HUDEP-2 (cell line): Measurements from ENCODE around the gene KIF4A.
A peak's percentile ranks its signal among the peaks of the same experiment; 100 is the strongest.

Experiments
- DNase-seq, 76 experiments: peaks; one replicate each; lab custom pipeline; 2025; ENCODE audit not compliant: unreplicated experiment in 76 of 76; lab: John Stamatoyannopoulos, UW

KIF4A gene

DNA sequence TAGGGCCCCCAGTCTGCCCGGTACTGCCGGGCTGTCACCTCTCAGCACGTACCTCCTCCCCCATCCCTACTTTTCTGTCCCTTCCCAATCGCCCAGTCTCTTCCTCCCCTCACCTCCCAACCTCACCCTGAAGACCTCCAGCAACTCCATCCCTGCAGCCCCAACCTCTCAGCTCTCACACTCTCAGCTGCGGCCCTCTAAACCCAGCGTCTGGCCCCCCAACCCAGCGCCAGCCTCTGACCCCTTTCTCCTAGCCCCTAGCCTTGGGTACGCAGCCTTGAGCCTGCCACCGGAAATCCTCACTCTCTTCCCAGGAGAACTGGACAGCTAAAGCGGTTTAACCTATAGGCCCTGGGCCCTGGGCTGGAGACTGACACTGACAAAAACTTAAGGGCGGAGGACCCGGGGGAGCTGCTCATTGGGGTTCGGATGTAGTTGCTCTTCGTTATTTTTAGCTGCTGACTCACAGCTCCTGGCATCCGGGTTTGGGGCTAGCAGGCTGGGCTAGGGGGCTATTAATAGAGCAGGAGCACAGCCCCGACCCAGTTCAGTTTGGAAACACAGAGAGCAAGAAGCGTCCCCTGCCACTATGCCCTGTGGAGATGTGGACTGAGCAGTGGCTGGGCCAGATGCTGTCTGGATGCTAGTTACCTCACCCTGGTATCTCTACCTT is 145.1 kb downstream of the KIF4A start:
- DNase-seq, result no peak

DNA sequence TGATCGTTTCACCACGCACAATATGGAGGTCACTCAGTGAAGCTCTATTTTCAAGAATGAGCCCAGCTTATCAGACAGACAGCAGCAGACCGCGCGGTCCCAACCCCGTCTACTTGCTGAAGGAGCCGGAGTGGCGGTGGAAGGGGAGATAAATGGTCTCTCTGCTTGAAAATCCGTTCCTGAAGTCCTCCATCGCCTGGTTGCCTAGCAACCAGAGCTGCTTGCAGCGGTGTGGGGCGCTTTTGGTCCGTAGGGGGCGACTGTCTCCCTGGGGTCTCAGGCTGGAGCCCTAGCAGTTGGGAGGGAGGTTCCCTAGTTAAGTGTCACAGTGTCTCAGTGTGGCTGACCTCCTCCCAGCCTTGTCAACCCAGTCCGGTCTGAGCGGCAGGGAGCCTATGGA is 146.4 kb downstream of the KIF4A start:
- no peak for DNase-seq

DNA sequence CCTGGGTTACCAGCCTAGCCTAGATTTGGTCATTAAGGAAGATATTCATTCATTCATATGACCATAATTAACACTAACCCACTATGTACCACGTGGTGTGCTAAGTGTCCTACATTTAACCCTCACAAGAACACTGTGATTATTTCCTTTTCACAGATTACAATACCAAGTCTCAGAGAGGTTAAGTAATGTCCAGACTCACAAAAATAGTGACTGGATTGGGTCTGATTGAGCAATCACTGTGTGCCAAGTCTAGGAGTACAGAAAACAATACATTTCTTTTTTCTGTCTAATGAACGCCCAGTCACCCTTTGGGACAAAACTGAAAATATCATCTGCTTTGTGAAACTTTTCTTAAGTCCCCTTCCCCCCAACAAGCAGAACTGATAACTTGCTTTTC is 147.1 kb downstream of the KIF4A start:
- no peak for DNase-seq

DNA sequence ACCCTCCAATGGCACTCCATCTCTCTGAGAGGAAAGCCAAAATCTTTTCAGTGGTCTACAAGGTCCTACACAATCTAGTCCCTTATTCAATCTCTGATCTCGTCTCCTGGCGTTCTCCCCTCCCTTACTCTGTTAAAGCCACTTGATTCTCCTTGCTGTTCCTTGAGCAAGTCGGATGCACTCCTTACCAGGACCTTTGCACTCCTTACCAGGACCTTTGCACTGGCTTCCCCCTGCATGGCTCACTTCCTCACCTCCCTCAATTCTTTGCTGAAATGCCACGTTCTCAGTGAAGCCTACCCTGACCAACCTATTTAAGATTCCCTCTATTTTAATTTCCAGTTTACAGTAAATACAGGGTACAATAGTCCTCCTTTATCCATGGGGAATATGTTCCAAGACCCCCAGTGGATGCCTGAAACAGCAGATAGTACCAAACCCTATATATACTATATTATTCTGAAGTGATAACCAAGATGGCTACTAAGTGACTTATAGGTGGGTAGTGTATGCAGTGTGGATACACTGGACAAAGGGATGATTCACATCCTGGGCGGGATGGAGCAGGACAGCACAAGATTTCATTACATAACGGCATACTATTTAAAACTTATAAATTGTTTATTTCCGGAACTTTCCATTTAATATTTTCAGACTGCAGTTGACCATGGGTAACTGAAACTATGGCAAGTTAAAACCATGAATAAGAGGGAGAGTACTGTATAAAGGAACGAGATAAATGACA is 148.2 kb downstream of the KIF4A start:
- no peak for DNase-seq

DNA sequence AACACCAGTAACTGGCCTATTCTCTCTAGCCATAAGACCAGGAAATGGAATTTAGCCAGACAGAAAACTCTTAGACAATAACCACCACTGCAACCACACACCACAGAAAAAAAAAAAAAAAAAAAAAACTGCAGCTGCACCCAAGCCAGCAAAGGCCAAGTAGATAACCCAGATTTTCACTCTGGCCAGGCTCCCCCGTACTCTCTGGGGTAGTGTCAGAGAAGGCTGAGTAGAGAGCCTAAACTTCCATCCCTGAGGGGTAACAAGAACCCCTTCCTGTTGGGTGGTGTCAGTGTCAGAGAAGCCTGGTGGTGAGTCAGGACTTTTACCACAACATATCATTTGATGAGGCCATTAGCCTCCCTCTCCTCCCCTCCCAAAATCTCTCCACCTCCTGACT is 149.1 kb downstream of the KIF4A start:
- DNase-seq, result no peak

DNA sequence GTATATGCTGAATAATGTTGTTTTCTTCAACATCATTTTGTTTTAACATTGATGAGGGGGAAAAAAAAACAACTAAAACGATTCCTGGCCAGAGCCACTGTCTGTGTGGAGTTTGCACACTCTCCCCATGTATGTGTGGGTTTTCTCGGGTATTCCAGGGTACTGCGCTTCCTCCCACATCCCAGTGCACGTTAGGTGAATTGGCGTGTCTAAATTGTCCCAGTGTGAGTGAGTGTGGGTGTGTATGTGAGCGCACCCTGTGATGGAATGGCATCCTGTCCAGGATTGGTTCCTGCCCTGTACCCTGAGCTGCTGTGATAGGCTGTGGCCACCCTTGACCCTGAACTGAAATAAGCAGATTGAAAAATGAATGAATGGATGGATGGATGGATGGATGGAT is 152.3 kb downstream of the KIF4A start:
- no peak for DNase-seq

DNA sequence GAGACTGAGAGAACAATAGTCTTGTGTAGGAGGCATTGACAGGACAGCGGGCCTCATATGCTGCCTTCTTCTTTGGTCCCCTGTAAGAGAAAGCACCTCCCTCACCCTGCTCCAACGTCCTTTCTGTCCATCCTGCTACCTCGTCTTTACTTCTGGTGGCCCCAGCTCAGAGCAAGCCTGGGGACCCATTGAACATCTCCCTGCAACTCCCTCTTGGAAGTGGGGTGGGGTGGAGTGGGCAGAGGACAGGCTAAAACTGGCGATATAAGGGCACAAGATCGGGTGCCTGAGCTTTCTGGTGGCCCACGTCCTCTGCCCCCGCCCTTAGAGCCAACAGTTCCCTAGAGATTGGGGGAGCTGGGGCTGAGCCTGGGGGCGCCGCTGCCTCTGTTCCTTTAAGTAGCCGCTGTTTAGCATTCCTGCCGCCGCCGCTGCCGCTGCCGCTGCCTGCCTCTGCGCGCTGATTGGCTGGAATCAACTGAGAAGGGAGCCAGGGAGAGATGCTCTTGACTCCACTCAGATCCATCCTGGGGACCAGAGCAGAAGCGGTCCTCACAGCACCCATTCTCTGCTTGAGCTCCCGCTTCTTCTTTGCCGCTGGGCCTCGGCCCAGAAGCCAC is 154.5 kb downstream of the KIF4A start, which contains the start of gene DLG3:
Gene DLG3, plus strand, starts transcription at position 510 of the 620 bp plus-strand sequence. CDS start 367 bp downstream, outside the sequence.
- no peak for DNase-seq

DNA sequence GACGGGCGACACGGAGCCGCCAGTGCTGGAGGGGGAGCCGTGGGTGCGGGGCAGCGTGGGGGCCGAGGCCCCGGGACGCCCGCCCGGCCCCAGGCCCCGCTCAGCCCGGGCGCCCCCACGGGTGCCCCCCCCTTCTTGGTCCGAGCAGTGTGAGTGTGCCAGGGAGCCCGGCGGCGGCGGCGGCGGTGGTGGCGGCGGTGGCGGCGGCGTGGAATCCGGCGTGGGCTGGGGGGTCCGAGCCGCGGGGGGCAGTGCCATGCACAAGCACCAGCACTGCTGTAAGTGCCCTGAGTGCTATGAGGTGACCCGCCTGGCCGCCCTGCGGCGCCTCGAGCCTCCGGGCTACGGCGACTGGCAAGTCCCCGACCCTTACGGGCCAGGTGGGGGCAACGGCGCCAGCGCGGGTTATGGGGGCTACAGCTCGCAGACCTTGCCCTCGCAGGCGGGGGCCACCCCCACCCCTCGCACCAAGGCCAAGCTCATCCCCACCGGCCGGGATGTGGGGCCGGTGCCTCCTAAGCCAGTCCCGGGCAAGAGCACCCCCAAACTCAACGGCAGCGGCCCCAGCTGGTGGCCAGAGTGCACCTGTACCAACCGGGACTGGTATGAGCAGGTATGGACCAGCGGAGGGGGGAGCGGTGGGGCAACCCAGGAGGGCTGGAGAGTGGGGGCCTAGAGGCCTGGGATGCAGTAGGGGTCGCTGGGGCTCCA is 155.2 kb downstream of the KIF4A start:
- no peak for DNase-seq

DNA sequence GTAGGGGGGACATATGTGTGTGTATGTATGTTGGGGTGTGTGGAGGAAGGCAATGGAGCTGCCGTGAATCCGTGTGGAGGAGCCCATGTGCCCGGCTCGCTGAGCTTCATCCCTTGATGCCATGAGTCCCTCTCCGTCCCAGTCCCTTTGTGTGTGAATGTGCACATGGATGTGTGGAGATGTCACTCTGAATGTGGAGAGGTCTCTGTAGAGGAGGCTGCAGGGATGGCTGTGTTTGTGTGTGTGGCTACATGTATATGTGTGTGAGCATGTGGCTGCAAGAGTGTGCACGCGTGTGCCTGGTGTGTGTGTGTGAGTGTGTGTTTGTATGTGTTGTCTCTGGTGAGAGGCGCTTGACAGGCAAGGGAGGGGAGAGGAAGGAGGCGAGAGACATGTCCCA is 156.0 kb downstream of the KIF4A start:
- DNase-seq, result no peak

DNA sequence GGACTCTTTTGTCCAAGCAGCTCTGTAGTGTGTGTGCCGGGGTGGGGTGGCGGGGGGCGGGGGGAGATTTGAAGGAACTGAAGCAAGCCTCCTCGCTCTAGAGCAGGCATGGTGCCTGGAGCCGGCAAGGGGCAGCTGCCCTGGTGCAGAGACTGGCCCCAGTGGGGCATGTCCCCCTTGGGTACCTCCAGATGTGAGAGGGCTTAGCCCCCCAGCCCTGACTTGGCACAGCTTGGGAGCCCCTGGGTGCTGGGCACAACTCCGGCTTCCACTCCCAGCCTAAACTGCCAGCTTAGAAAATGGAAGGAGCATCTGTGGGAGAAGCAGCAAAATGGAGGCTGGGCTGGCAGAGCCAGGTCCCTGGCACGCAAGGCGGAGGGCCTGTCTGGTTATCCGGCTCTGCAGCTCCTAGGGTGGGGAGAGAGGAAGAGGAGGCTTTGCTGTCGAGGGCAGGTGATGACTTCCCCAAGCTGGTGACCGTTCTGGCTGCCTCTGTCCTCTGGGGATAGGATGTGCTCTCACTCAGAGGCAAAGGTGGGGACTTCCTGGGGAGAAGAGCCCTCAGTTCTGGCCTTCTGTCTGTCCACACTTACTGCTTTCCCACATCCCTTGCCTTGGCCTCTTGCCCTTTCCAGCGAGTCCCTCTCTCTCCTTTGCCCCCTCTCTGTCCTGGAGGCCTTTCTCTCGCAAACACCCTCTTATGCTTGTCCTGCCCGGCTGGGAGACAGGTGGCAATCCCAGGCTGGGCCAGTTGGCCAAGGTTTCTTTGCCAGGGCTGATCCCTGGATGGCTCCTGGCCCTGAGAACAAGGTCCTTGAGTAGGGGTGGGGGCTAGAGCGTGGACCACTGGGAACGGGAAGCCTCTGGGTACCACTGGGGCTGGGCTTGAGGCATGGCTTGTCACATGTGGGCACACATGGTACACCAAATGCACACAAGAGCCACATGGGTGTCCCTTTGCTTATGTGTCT is 156.8 kb downstream of the KIF4A start:
- no peak for DNase-seq

DNA sequence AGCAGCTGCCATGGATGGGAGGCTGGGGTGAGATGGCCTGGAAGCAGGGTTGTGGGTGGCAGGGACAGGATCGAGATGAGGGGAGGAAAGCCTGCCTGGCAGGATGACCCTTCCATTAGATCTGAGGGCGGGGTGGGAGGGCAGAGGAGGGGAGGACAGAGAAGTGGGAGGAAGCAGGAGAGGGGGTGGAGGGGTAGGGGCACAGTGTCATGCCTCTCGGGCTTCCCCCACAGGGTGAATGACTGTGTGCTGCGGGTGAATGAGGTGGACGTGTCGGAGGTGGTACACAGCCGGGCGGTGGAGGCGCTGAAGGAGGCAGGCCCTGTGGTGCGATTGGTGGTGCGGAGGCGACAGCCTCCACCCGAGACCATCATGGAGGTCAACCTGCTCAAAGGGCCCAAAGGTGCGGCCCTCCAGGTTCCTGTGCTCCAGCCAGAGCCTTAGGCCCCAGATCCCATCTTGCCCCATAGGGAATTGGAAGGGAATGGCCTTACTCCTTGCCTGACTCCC is 159.6 kb downstream of the KIF4A start:
- no peak for DNase-seq

DNA sequence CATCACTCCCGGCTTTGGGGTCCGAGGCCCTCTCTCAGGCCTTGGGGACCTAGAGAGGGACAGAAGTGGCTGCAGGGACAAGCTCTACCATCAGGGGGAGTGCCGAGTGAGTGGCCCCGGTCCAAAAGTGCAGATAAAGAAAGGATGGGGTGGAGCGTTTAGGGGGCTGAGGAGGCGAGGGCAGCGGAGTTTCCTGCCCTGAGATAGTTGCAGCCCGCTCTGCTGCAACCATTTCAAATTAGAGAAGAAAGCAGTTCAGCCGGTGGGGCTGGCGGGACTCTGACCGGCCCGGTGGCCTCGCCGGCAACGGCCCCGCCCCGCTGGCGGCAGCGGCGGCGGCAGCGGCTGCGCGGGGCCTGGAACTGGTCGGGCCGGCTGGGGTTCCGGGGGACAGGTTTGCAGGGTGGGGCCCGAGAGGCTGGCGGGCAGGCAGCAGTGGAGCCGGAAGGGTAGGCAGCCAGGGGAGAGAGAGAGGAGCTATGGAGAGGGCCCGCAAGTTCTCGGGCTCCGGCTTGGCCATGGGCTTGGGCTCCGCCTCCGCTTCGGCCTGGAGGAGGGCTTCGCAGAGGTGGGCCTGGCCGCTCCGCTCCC is 162.3 kb downstream of the KIF4A start:
- peak in 54 of 76 experiments; percentile 0 to 58 (median 18) for DNase-seq

DNA sequence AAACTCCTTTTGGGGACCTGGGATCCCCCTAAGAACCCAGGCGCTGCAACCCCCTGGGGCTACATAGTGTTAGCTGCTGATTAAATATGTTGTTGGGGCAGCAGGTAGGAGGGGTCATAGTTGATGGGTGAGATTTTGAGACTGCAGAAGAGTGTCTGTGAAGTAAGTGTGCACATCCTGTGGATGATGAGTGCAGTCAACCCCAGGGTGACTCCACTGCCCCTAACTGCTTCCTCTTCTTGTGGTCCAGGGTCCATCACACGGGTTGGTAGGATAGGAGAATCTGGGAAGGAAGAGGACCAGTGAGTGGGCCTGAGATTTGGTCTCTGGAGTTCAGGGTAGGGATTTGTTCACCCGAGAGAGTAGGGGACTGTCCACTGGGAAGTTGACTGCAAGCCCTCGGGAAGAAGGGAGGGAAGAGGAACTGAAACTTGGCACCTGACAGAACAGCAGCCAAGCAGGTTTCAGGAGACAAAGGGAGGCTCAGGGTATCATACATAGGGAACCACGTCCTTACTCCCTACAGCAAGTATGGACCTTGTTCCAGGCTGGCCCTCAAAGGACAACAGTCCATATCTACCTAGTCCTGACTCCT is 163.2 kb downstream of the KIF4A start:
- no peak for DNase-seq

DNA sequence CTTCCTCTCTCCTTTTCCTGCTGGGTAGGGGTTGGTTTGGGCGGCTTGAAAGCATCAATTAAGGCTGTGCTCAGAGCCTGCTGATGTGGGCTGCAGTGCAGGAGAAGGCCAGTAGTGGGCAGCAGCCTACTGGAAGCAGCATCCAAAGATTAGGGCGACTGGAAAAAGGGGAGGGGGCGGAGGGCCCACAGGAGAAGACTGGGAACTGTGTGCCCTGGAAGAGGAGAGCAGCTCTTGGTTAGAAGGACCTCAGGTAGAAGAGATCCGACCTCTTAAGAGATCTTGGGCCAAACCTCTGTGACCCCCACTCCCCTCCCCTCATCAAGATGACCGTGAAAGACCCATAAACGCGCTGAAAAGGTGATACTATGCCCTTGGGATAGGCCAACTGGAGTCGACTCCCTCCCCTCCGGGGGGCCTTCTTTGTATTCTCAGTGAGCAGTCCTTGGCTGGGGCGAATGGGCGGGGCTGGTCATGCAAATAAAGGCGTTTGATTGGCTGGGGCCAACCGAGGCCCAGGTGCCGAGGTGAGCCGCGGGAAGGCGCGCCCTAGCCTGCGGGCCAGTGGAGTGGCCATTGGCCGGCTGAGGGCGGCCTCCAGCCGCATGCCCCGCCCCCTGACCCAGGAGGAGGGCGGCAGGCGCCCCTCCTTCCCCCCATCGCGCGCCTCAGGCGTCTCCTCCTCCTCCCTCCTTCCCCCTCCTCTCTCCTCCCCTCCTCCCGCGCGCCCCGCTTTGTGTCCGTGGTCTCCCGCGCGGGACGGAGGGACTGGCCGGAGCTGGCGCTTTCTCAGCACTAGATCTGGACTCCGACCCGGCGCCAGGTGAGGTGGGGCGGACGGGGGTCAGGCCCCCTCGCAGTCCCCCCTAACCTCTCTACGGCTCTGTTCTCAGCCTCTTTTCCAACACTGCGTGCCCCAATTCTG is 164.8 kb downstream of the KIF4A start:
- peak in 35 of 76 experiments; percentile 0 to 36 (median 7) for DNase-seq

DNA sequence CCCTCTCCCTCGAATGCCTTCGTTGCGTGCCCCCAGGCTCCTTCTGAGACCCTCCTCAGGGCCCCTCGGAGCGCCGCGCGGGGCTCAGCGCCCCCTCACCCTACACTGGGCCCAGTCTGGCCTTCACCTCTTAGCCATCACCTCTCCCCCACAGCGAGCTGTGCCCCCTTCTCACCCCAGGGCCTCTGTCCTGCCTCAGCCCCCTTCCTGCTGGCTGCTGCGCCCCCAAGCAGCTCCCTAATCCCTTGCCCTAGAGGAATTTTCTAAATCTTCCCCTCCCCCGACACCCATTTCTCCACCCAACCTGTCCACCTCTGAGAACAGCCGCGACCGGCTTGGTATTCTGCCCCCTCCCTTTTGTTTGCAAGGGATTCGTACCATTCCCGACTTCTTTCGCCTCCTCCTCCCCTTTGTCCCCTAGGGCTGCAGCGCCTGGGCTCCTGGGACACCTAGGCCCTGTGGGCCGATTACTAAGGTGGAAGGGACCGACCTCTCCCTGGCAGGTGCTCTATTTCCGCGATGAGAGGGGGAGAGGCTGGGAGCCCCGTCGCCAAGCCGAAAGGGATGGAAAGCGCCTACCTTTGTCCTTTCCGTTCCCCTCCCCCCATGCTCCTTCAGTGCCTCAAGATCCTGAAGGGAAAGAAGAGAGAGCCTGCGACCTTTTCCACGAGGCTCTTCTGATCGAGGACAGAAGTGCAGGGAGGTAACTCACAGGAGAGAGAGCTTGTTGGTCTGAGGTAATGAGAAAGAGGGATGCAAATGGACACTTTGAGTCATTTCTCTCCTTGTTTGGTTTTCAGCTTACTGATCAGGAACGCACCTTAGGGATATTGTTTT is 165.7 kb downstream of the KIF4A start:
- no peak for DNase-seq

DNA sequence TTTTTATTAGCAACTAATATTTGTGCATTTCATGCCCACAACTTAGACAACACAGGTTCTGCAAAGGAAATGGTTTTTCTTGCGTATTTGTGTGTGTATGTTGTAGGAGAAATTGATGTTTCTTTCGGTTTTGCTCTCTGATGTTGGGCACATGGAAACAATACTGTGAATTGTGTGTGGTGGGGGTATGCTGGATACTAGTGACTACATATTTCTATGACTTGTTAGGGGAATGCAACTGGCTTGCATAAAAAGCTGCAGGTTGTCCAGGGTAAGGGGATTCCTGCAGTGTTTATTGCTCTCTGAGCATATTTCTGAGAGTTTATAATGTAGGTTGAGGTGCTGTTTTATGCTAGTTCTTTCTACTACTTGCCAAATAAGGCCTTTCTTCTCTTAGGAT is 166.4 kb downstream of the KIF4A start:
- no peak for DNase-seq

DNA sequence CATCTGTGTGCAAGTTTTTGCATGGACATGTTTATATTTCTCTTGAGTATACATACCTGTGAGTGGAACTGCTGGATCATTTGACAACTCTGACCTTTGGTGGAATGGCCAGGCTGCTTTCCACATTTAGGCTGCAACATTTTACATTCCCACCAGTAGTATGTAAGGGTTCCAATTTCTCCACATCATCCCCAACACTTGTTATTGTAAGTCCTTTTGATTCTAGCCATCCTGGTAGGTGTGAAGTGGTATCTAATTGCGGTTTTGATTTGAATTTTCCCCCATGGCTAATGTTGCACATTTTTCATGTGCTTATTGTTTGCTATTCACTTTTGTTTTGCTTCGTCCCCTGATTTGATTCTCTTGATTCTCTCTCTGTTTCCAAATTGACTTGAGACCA is 171.1 kb downstream of the KIF4A start:
- no peak for DNase-seq
